SK-N-MC (cell line): ENCODE results near the gene ITPKC.

Experiments
- EZH2 ChIP-seq: fragments of 200-600 bp; sonication (generic); IDR thresholded peaks from one replicate; pipeline ENCODE4 v1.6.1; 2017; ENCODE audit warnings: antibody characterized with exemption
- POLR2AphosphoS5 ChIP-seq: IDR thresholded peaks from 2 replicates; pipeline ENCODE4 v1.6.1; 2012; ENCODE audit warnings: mild to moderate bottlenecking, low read depth, low read length, borderline replicate concordance

DNA sequence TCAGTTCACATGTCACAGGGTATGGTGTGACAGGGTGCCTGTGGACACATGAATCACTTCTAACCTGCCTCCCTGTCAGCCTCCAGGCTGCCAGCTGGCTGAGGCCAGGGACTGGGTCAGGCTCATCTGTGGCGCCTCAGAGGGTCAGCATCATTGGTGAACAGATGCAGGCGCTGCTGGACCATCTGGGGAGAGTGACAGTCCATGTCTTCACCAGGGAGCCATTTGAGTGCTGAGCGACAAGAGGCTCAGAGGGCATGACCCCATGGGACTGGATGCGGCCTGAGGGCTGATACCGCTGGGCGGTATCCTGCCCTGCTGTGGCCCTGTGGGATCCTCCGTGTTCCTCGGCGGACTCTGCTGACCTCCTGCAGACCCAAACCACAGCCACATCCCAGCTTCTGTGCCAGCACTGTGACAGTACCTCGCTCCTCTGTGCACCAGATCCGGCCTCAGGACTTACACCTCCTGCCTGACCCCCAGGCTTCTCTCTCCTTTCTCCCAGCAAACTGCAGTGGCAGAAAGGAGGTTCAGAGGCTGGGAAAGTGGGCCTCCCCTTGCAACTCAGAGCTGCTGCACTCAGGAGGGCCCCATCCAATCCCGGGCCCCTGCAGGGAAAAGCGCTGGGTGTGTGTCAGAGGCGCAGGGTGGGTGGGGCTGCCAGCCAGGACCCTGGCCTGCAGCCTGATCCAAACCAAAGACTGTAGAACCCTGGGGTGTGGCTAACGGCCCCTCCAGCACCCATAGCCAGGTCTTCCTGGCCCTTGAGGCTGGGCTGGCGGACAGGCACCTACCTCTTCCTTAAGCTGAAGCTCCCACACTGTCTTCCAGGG lies 23.2 kb downstream of the ITPKC start:
- no peak for TF ChIP-seq EZH2
- no peak for TF ChIP-seq POLR2AphosphoS5
